ENCODE measurements around the gene RAD52.
A peak's percentile ranks its signal among the peaks of the same experiment; 100 is the strongest.

Gene RAD52

DNA sequence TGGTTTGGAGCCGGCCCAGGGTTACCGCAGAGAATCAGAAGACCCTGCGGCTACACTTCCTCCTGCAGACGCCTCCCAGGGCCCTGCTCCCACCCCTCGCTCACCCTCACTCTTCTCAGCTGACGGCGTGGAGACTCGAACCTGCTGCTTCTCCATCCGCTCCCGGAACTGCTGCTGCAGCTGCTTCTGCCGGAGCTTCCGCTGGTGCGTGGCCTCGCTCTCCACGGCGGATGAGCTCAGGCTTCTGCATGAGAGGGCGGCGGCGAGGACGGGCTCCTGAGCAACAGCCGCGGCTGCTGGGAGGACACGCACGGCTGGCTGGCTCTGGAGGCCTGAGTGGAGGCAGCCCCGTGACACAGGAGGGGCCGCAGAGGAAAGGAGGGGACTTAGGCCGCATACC, 33.3 kb downstream of the RAD52 start:
- TF ChIP-seq GATA1 (IDR thresholded peaks at IDR 0.05; ENCODE audit: low read depth, low read length): no peak
- TF ChIP-seq POLR2A (IDR thresholded peaks at IDR 0.05; ENCODE audit: low read length): no peak
- DNase-seq: no peak

DNA sequence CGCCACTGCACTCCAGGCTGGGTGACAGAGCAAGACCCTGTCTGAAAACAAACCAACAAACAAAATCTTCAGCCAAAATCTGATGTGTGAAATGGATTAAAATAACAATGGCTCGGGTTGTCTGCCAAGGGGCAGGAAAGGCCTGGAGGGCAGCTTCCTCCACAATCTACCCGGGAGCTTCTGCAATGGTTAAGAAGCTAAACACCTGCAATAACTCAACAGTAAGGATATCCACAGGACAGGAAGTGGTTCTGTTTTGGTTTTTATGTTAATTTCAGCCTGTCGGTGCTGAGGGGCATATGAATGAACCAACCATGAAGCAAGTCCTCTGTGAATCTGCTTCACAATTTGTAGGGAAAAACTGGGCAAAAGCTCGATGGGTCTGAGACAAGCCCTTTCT, 34.4 kb downstream of the RAD52 start:
- TF ChIP-seq POLR2A (IDR thresholded peaks at IDR 0.05; ENCODE audit: low read length) (no peak), GATA1 (IDR thresholded peaks at IDR 0.05; ENCODE audit: low read depth, low read length) (no peak)
- no peak for DNase-seq

GRCh38 chr12:913919-914698, 35.4 kb downstream of the RAD52 start:
- TF ChIP-seq POLR2A (IDR thresholded peaks at IDR 0.05; ENCODE audit: low read length) (no peak), GATA1 (IDR thresholded peaks at IDR 0.05; ENCODE audit: low read depth, low read length) (no peak)
- no peak for DNase-seq

DNA sequence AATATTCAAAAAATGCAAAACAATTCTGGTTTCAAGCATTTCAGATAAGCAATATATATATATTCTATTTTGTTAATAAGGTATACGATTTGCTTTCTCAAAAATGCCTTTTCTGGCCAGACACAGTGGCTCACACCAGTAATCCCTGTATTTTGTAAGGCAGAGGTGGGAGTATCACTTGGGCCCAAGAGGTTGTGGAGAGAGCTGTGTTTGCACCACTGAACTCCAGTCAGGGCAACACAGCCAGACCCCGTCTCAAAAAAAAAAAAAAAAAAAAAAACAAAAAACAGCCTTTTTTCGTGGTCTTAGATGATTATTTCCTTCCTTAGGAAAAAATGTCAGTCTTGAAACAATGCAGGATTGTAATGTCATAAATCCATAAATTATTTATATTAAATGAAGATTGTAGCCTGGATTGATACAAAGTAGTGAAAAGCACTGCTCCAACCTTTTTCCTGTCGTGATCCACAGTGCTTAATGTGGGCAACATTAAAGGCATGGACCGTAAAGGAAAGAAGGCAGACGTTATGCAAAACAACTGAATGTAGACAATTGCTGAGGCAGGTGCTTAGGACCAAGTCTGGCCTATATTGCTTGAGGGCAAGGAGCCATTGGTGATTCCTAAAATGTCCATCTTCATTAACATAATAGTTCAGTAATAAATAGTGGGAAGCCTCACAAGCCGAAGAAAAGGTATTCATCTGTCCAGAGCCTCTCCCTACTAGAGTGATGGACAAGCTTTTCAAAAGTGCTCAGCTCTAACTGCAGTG, 36.8 kb downstream of the RAD52 start:
- peak; percentile 18 to 39 for DNase-seq
- TF ChIP-seq POLR2A (IDR thresholded peaks at IDR 0.05; ENCODE audit: low read length): no peak
- no peak for TF ChIP-seq GATA1 (IDR thresholded peaks at IDR 0.05; ENCODE audit: low read depth, low read length)

- TF ChIP-seq GATA1 (IDR thresholded peaks at IDR 0.05; ENCODE audit: low read depth, low read length): peak; percentile 55
- TF ChIP-seq POLR2A (IDR thresholded peaks at IDR 0.05; ENCODE audit: low read length): peak; percentile 22
- peak; percentile 94 to 96 for DNase-seq
These were observed 38.2 kb downstream of the RAD52 start for GRCh38 chr12:911191-911826.

GRCh38 chr12:910416-910815, 39.1 kb downstream of the RAD52 start:
- TF ChIP-seq POLR2A (IDR thresholded peaks at IDR 0.05; ENCODE audit: low read length): no peak
- no peak for TF ChIP-seq GATA1 (IDR thresholded peaks at IDR 0.05; ENCODE audit: low read depth, low read length)
- DNase-seq: no peak

DNA sequence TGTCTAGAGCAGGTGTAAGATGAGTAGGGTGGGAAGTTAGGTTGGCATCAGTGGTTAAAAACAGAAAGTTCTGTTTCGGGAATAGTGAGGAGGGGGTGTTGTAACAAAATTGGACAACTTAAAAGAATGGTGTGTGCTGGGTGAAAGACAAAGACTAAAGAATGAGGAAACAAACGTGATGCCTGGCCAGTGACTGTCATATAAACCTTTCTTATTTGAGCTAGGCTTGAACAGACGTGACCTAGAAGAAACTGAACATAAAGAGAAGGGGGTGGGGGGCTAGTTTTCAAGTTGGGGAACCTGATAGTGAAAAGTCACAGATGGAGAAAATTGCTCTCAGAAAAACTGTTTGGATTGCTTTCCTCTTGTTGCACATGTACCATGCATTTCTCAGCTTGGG, 39.6 kb downstream of the RAD52 start:
- DNase-seq: peak in 1 of 2 experiments; percentile 36
- no peak for TF ChIP-seq GATA1 (IDR thresholded peaks at IDR 0.05; ENCODE audit: low read depth, low read length)
- TF ChIP-seq POLR2A (IDR thresholded peaks at IDR 0.05; ENCODE audit: low read length): no peak

DNA sequence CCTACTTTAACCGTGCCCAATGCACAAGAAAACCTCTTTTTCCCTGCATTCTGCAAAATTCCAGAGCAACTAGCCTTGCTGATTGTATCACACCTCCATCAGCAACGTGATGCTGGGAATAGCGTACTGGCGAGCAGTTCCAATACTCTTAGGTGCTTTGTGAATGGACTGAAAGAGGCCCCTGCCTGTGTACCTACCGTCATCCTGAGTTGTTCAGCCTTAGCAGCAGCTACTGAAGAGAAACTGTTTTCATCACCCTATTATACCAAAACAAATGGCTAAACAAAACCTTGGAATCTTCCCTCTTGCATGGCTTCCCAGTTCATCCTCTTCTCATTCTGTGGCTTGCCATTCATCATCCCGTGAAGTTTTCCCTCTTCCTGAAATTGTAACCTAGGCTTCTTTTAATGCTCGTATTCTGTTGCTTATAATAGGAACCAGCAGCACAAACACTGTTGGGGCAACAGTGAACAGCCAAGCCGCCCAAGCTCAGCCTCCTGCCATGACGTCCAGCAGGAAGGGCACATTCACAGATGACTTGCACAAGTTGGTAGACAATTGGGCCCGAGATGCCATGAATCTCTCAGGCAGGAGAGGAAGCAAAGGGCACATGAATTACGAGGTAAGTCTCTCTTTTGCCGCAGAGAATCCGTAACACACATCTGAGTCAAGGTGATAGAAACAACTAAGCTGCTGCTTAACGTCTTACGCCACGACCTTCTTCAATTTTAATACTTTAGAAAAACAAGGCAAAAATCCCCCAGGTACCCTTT, 41.9 kb downstream of the RAD52 start:
- no peak for TF ChIP-seq POLR2A (IDR thresholded peaks at IDR 0.05; ENCODE audit: low read length)
- TF ChIP-seq GATA1 (IDR thresholded peaks at IDR 0.05; ENCODE audit: low read depth, low read length): no peak
- no peak for DNase-seq

DNA sequence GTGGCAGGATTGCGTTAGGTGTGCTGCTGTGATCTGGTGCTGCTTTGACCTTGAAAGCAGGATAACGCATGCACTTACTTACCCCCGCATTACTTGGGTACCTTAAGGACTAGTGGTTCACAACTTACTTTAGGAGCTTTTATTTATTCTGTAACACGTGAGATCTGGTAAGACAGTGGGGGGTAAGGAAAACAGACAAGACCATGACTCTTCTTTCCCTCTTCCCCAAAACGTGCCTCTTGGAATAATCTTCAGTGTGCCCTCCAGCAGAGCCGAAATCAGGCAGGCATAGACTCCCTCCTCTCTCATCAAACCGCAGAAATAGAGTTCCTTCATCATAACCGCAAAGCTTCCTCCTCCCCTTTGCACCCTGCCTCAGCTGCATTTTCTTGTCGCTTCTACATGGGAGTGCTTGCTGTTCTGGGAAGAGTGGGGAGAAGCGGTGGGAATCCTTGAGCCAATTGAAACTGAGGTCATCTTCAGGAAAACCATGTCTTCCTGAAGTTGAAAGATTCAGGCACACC, 43.4 kb downstream of the RAD52 start:
- no peak for TF ChIP-seq POLR2A (IDR thresholded peaks at IDR 0.05; ENCODE audit: low read length)
- TF ChIP-seq GATA1 (IDR thresholded peaks at IDR 0.05; ENCODE audit: low read depth, low read length): no peak
- DNase-seq: no peak

- no peak for TF ChIP-seq GATA1 (IDR thresholded peaks at IDR 0.05; ENCODE audit: low read depth, low read length)
- no peak for TF ChIP-seq POLR2A (IDR thresholded peaks at IDR 0.05; ENCODE audit: low read length)
- peak; percentile 87 to 91 for DNase-seq
These were observed 44.0 kb downstream of the RAD52 start for GRCh38 chr12:905261-906031.

- TF ChIP-seq POLR2A (IDR thresholded peaks at IDR 0.05; ENCODE audit: low read length) (no peak), GATA1 (IDR thresholded peaks at IDR 0.05; ENCODE audit: low read depth, low read length) (no peak)
- DNase-seq: peak; percentile 80 to 94
These were observed 45.5 kb downstream of the RAD52 start for GRCh38 chr12:904010-904414.

- DNase-seq: no peak
- no peak for TF ChIP-seq POLR2A (IDR thresholded peaks at IDR 0.05; ENCODE audit: low read length)
- TF ChIP-seq GATA1 (IDR thresholded peaks at IDR 0.05; ENCODE audit: low read depth, low read length): no peak
These were observed 46.4 kb downstream of the RAD52 start for GRCh38 chr12:903055-903454.

GRCh38 chr12:902581-902980, 46.9 kb downstream of the RAD52 start:
- no peak for TF ChIP-seq GATA1 (IDR thresholded peaks at IDR 0.05; ENCODE audit: low read depth, low read length)
- TF ChIP-seq POLR2A (IDR thresholded peaks at IDR 0.05; ENCODE audit: low read length): no peak
- DNase-seq: no peak
